Activated CD4-positive, alpha-beta T cell treated with anti-CD3 and anti-CD28 coated beads, Interleukin-2, Interleukin-4, amounts not matched to agents 100 ng/mL and 50 ng/mL, durations not matched to agents 16 hours and 8 hours (primary cell): Measurements from ENCODE around the gene PYGB.

Experiments used
- DNase-seq: peaks from one replicate; pipeline ENCODE4 v3.0.0-alpha.2; 2020; ENCODE audit warnings: low spot score

PYGB gene

GRCh38 chr20:25216199-25216945 lies 31.5 kb upstream of the PYGB start:
- DNase-seq, result no peak

DNA sequence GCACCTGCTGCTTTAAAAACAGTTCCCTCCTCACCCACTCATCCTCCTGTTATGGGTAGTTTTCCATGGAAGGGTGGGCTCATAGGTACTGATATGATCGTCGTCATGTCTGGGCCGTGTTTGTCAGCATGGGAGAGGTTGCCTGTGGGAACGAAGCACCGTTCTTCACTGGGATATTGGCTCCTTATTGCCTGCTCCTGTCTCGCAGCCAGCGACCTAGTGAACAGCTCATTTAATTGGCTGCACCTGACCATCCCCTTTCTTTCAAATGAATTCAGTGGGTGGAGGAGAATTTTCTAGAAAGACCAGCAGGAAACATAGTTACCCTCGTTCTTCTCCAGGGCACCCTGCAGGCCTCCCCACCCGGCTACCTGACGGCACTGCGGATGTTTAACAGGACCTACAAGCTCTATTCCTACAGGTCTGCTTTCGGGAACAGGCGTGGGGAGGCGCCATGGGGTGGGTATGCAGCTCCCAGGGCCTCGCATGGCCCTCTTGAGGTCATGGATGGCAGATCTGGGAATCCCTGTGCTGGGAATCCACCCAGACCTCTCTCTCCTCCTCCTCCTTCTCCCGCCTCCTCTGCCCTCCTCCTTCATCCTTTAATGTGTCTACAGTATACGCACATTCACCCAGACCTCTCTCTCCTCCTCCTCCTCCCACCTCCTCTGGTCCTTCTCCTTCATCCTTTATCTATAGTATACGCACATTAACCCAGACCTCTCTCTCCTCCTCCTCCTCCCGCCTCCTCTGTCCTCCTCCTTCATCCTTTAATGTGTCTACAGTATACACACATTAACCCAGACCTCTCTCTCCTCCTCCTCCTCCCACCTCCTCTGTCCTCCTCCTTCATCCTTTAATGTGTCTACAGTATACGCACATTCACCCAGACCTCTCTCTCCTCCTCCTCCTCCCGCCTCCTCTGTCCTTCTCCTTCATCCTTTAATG lies 30.4 kb upstream of the PYGB start:
- DNase-seq, result no peak

- DNase-seq, result no peak
Measured at GRCh38 chr20:25218109-25218486, 29.8 kb upstream of the PYGB start.

DNA sequence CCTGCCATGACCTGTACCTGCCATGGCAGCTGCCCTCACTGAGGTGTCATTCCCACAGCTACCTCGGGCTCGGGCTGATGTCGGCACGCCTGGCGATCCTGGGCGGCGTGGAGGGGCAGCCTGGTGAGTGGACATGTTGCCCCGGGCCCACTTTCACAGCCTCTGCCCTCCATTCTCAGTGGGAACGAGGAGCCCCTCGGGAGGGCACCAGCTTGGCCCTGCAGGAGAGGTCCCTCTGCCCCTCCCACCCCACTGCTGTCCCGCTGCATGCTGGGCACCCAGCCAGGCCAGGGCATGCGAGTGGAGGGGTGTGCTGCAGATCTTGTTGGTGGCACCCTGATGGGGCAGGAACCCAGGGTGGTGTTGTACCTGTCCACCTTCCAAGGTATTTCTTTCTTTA lies 29.4 kb upstream of the PYGB start:
- DNase-seq, result no peak

DNA sequence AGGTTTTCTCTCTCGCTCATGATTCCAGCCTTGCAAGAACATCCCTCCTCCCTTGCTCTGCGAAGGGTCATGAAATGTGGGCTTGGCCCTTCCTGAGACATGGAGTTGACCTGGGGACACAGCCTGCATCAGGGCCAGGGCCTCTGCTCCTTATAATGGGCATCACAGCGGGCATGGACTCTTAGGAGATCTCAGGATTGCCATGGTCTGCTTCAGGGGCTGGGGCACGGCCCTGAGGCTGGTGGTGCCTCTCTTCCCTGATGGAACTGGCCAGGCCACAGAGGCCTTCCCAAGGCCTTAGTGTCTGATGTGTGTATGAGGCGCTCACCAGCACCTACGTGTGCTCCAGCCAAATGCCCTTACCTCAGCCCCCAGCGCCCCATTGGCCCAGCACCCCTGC lies 28.5 kb upstream of the PYGB start:
- DNase-seq, result no peak

GRCh38 chr20:25220021-25220730 lies 27.7 kb upstream of the PYGB start:
- DNase-seq, result no peak

DNA sequence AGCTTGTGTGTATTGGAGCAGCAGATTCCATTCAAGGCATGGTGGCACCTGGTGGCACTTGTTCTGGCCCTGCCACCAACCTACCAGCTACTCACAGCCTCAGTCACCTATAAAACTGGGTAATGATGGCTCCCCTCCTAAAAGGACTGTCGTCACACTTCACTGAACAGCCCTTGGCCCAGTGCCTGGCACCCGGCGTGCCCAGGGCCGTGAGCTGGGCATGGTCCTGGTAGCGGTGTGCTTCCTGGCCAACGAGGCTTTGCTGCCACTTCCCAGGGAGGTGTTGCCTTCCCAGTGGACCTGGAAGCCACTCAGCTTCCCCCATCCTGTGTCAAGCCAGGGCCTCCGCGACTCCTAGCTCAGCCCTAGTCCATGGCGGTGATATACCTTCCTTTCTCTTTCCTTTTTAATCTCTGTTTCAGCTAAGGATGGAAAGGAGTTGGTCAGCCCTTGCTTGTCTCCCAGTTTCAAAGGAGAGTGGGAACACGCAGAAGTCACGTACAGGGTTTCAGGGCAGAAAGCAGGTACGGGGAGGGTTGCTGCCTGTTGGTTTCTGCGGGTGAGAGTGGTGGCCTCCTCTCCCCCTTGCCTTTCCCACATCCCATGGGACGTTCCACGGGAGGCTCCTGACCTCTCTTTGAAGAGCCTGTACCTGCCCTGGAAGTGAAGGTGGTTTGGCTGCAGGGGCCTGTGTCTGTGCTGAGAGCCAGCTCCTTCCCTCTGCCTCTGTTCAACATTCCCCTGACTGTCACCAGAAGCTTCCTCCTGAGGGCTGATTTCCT lies 26.9 kb upstream of the PYGB start:
- no peak for DNase-seq

- no peak for DNase-seq
Measured at GRCh38 chr20:25221592-25222460, 26.1 kb upstream of the PYGB start.

- DNase-seq, result no peak
Measured at GRCh38 chr20:25222461-25223178, 25.3 kb upstream of the PYGB start.

DNA sequence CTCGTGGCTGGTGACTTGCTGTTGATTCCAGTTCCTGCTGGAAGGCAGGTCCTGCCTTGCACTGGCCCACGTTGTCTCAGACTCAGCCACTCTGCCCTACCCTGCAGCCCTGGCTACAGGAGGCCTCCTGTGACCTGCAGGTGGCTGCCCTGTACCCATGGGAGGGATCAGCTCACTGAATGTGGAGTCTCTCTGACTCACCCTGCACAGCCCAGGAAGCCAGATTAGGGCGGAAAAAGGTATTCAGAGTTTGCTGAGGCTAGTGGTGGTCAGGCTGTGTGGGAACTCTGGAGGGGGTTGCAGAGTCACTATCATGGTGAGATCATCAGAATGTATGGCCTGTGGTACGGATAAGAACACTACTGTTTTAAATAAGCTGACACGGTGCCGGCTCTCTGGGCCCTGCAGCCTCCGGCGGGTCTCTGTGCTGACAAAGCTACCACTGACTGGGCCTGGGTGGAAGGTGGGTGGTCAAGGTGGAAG lies 24.7 kb upstream of the PYGB start:
- peak; percentile 70 for DNase-seq

DNA sequence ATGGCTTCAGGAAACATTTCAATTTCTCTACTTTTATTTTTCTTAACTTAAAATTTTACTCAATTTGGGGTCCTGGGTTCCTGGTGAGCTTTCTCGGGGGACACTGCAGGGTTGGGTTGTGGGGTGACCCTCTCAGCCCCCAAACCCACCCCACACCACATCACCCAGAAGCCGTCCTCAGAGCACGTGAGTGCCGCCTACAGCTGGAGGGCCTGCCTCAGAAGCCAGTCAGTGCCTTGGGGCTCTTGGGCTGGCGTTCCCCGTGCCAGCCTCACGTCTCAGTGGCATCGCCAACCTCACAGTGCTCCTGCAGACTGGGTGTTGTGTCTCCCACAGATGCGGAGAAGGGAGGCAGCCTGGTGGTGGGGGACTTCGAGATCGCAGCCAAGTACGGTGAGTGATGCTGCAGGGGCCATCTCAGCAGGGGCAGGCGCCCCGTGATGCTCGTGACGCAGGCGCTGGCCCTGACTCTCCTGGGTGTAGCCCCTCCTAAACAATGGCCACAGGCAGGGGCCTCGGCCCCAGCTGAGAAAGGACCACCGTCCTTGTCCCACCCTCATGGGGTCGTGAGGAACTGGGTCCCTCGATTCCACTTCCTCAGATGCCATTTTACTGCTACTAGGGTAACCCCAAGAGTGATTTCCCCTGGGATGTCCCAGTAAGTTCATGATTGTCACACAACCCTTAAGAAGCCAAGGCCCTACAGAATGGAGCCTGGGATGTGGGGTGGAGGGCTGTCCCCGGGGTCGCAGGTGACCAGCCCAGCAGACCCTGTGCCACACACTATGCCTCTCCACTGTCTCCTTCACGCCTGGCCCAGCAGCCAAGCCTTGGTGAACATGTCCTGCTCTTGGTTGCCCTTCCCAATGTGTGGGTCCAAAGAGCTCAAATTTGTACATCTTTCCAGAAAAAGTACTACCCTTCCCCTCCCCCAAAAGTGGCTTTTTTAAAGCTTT lies 23.8 kb upstream of the PYGB start:
- DNase-seq, result no peak

DNA sequence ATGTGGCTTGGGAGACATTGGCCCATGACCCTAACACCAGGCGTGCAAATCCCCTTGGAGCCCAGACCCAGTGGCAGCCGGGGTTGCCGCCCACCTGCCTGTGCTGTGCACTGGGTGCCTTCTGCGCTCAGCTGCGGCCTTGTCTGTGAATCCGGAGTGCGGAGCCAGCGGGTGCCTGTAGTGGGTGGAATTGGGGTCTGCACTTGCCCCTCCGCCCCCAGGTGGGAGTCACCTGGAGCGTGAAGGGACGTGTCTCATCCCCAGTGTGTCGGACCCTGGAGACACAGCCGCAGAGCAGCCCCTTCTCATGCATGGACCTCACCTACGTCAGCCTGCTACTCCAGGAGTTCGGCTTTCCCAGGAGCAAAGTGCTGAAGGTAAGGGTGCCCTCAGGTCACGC lies 22.9 kb upstream of the PYGB start:
- DNase-seq, result no peak

DNA sequence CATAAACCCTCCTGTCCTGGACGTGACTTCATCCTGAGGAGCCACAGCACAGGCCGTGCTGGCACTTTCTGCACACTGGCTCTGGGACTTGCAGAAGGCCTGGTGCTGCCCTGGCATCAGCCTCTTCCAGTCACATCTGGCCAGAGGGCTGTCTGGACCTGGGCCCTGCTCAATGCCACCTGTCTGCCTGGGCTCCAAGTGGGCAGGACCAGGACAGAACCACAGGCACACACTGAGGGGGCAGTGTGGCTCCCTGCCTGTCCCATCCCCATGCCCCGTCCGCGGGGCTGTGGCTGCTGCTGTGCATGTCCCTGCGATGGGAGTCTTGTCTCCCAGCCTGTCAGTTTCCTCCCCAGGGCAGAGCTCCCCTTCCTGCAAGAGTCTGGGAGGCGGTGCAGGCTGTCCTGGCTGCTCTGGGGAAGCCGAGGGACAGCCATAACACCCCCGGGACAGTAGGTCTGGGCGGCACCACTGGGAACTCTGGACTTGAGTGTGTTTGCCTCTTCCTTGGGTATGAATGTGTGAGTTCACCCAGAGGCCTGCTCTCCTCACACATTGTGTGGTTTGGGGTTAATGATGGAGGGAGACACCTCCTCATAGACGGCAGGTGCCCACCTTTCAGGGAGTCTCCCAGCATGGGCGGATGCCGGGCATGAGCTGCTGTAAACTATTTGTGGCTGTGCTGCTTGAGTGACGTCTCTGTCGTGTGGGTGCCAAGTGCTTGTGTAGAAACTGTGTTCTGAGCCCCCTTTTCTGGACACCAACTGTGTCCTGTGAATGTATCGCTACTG lies 22.0 kb upstream of the PYGB start:
- no peak for DNase-seq

DNA sequence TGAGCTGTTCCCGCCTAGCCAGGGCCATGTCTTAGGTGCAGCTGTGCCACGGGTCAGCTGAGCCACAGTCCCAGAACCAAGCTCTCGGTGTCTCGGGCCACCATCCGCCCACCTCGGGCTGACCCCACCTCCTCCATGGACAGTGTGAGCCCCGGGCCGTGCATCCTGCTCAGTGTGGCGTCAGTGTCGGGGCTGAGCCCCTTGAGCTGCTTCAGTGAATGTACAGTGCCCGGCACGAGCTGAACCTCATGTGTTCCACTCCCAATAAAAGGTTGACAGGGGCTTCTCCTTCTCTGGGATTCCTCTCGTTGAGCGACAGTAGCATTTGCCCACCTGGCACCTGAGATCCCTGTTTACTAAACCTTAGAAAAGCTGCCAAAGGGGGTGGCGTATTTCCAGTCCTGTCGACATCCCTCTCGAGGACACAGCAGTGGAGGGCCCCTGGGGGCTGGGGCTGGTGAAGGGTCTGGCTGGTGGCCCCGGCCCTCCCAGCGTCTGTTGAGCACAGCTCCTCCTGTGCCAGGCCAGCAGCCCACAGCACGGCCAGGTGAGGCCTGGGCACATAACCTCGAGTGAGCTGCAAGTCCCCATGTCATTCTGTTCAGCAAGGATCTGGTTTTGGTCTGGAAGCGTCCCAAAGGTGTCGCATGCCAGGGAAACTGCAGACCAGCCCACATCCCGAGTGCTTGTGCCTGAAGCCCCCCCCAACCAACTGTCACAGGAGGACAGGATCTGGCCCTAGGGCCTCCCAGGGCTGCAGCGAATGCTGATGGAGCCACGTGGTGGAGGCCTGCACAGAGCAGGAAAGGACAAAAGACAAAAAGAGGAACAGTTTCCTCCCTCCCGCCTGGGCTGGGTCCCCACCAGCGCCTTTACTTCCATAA lies 21.2 kb upstream of the PYGB start:
- DNase-seq, result no peak

DNA sequence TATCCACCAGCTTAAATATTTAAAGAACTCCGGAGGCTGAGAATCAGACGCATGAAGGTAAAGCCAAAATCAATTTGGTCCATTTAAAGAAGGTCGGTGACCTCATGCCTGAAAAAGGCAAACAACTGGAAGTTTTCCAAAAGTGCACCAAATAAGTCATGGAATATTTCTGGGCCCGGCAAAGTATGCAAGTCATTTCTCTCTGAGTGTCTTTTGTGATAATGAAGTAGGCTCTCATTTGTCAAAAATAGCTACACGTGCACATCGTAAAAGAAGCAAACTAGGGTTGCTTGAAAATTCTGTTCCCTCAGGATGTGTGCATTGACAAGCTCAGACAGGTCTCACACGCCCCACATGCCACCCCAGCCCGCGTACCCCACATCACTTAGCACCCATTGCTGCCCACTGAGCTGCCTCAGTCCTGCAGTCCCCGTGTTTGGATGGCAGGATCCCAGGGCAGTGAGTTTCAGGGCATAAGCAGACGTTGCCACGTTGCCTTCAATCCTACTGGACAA lies 20.5 kb upstream of the PYGB start:
- no peak for DNase-seq

GRCh38 chr20:25229486-25230165 lies 18.3 kb upstream of the PYGB start:
- DNase-seq, result no peak
